Measurements from ENCODE around the gene C19orf12.
"Not testable (repeated sequence)": the region's sequence is repeated elsewhere in the genome, so short reads cannot be mapped to it uniquely, and the experiment has no call there.

C19orf12 gene

DNA sequence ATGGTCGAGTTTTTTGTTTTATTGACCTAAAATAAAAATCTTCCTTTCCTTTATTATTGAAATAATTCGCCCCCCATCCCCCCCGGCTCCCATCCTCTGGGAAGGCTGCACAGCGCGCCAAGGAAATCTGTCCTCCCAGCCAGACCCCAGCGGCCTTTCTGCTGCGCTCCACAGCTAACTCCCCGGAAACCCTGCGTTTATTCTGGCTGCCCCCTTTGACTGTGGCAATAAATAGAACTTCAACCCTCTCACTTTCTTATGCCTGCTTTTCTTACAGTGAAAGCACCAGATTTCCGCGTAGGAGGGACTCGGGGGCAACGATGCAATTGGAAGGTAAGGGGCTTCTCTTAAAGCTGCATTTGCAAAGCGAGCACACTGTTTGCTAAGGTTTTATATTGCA is 9.7 kb upstream of the C19orf12 start:
- DNase-seq, result no peak

DNA sequence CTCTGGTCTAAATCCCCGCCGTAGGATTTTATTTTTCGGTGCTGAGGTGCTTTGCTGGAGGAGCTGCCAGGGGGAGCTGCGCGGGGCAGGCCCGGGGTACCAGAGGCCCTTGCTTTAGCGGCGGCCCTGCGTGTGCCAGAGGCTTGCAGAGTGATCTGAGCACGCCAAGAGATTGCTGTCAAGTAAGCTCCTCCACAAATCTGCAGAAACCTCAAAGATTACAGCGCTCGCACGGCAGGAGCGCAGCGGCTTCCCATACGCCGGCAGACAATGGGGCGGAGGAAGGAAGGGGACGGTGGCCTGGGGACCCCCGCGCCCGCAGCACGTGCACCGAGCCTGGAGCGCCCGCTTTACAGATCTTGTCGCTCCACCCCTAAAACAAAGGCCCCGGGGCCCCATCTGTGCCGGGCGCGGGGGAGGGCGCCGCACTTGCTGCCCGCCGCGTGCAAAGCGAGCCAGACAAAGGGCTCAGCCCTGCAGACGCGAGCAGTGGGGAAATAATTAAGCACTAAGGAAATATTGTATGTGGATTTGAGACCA is 9.1 kb upstream of the C19orf12 start:
- peak; percentile 29 for DNase-seq

GRCh38 chr19:29717051-29717450 is 2.0 kb upstream of the C19orf12 start:
- DNase-seq, result no peak

GRCh38 chr19:29715701-29716581 is 880 bp upstream of the C19orf12 start:
- DNase-seq, result peak; percentile 31

- DNase-seq, result peak; percentile 55
These were observed 599 bp downstream of the C19orf12 start for GRCh38 chr19:29714371-29714952.

DNA sequence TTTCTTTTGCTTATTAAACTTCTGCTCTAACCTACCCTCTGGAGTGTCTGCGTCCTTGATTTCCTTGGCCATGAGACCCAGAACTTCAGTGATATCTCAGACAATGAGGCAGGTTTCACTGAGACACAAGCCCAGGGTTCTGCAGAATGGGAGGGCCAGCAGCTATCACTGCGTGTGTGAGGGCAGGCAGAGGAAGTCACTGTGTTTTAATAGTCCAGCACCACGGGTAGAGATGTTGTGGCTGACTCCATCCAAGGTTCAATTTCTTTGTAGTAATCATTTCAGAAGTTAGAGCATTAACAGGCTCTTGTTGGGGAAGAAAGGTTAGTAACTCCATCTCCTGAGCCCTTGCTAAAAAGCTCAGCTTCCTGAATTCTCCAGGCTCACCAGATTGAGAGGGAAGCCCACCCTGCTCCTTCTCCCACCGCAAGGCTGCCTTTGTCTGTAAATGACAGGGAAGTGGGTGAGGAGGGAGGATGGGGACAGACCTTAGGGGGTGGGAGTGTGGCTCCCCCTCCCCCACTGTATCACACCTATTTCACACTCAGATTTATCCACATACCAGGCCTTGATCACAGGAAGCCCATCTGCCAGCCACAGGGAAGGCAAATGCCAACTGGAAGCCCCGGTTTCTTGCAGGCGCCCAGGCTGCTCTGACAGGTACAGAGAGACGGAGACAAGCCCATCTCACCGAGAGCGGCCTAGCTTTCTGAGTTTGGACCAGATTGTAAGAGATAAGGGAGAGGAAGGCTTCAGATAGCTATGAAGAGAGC is 2.1 kb downstream of the C19orf12 start:
- DNase-seq, result peak; percentile 31

DNA sequence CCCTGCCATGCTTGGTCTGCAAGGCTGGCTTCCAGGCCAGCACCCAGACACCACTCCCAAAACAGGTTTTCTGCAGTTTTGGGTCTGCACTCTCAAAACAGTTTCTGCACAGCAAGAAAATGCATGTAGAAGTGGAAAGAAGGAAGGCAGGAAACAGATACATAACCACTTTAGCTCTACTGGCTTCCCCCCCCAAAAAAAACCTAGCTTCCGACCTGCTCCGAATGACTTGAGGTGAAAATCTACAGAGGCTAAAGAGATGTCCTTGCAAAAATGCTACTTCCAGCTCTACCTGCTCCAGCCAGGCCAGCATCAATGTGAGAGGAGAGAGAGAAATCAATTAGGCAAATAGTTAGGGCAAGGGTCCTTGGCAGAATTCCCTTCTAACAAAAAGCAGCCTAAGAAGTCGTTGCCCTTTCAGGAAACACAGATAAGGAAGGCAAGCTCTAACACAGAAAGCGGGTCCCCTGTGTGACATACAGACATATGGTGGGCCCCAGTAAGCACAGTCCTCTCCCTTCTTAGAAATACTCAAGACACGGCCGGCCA is 3.4 kb downstream of the C19orf12 start:
- DNase-seq, result no peak

DNA sequence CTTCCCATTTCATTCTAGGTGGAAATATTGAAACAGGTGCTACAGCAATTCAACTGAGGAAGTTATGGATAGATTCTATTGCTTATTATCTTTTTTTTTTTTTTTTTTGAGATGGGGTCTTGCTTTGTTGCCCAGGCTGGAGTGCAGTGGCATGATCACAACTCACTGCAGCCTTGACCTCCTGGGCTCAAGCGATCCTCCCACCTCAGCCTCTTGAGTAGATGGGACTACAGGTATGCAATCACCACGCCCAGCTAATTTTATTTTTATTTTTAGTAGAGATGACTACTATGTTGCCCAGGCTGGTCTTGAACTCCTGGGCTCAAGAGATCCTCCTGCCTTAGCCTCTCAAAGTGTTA is 5.6 kb downstream of the C19orf12 start:
- DNase-seq, result not testable (repeated sequence)

- DNase-seq, result no peak
These were observed 6.3 kb downstream of the C19orf12 start for GRCh38 chr19:29708554-29709439.

- DNase-seq, result no peak
These were observed 8.4 kb downstream of the C19orf12 start for GRCh38 chr19:29706635-29707034.

- no peak for DNase-seq
These were observed 9.4 kb downstream of the C19orf12 start for GRCh38 chr19:29705706-29706105.

- DNase-seq, result peak; percentile 61
These were observed 10.2 kb downstream of the C19orf12 start for GRCh38 chr19:29704562-29705558.

- no peak for DNase-seq
These were observed 12.1 kb downstream of the C19orf12 start for GRCh38 chr19:29702963-29703320.

DNA sequence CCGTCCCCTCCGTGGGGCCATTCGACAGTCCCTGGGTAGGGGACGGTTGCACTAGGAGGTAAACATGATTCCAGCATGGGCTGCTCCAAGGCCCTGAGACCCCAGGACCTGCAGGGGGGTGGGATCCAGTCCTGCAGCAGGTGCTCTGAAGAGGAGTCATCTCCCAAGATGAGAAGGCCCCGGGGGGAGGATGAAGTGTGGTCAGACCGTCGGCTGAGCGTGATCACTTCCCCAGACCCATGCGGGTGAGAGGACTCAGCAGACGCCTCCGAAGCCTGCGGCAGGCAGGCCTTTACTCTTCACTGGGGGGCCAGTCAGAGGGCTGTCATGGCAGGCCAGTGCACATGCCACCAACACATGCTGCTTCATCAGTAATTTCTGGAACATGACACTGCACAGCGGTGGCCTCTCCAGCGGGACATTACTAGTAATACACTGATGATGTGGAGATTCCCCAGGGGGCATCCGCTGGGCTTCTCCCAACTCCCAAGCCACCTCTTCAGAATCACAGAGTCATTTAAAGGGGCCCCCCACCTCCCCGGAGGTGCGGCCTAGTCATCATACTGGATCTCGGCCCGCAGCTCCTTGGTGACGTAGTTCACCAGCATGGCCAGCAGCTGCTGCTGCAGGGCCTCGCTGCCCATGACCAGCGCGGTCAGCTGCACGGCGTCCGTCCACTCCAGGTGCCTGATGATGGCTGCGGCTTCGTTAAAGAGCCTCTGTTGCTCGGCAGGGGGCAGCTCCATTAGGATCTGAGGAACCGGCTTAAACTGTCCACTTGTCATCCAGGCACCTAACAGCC is 12.7 kb downstream of the C19orf12 start:
- no peak for DNase-seq

GRCh38 chr19:29700498-29700897 is 14.6 kb downstream of the C19orf12 start:
- DNase-seq, result no peak

DNA sequence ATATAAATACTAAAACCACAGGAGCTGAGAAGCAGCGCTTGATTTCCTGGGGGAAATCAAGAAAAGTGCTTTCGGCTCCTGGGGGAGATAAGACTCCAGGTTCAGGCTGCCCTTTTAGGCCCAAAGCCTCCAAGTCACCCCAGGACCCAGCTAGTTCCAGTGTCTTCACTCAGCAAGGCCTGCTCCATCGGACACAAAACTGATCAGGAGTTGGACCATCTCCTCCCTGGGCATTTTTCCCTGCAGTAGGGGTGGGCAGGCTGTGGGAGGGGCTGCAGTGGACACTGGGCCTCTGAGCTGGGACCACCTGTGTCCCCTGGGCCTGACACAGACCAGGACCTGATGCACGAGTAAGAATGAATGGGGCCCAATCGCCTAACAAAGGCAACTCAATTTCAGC is 15.2 kb downstream of the C19orf12 start:
- DNase-seq, result no peak

DNA sequence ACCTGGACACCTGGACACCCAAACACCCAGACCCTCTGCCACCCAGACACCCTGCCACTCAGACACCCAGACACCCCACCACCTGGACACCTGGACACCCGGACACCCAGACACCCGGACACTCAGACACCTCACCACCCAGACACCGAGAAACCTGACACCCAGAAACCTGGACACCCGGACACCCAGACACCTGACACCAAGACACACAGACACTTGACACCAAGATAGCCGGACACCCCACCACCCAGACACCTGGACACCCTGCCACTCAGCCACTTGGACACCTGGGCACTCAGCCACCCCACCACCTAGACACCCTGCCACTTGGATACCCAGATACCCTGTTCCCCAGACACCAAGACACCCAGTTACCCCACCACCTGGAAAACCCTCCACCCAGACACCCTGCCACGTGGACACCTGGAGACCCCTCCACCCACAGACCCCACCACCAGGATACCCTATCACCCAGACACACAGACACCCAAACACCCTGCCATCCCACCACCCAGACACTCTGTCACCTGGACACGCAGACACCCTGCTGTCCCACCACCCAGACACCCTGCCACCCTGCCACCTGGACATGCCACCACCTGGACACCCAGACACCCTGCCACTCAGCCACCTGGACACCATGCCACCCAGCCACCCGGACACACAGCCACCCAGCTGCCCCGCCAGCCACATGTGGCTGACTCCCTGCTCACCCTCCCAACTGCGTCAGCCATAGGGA is 17.4 kb downstream of the C19orf12 start:
- DNase-seq, result no peak

DNA sequence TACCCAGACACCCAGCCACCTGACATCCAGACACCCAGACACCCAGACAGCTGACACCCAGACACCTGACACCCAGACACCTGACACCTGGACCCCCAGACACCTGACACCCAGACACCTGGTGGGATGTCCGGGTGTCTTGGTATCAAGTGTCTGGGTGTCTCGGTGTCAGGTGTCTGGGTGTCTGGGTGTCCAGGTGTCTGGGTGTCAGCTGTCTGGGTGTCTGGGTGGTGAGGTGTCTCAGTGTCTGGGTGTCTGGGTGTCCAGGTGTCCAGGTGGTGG is 18.6 kb downstream of the C19orf12 start:
- DNase-seq, result no peak

DNA sequence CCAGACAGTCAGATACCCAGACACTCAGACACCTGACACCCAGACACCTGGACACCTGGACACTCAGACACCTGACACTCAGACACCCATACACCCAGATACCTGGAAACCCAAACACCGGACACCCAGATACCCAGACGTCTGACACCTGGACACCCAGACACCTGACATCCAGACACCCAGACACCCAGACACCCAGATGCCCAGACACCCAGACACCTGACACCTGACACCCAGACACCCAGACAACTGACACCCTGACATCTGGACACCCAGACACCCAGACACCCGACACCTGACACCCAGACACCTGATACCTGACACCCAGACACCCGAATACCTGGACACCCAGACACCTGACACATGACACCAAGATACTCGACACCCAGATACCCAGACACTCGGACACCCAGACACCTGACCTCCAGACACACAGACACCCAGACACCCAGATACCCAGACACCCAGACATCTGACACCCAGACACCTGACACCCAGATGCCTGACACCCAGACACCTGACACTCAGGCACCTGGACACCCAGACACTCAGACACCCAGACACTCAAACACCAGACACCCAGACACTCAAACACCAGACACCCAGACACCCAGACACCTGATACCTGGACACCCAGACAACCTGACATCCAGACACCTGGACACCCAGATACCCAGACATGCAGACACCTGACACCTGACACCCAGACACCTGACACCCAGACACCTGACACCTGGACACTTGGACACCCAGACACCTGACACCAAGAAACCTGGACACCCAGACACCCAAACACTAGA is 19.1 kb downstream of the C19orf12 start:
- no peak for DNase-seq

Measured in activated CD4-positive, alpha-beta T cell treated with anti-CD3 and anti-CD28 coated beads, Interleukin-10, Interleukin-2, amounts not matched to agents 100 ng/mL and 50 ng/mL, durations not matched to agents 16 hours and 8 hours (primary cell).